HG02763 (cell line): ENCODE results near the gene FHDC1.

Experiments
- ATAC-seq: cut with Tn5 transposase; IDR thresholded peaks from one replicate; pipeline ENCODE4 v1.9.1; 2021; ENCODE audit warnings: mild to moderate bottlenecking, moderate library complexity; ENCODE audit not compliant: unreplicated experiment

The FHDC1 gene

DNA sequence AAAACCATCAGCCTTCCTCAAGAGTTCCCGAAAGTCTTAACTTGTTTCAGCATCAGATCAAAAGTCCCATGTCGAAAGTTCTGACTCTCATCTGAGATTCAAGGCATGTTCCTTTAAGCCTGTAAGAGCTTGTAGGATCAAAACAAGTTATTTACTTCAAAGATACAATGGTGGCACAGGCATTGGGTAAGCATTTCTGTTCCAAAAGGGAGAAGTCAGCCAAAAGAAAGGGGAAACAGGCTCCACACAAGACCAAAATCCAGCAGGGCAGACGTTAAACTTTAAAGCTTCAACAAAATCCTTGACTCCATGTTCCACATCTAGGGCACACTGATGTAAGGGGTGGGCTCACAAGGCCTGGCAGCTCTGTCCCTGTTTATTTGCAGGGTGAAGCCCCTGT, 91.7 kb downstream of the FHDC1 start:
- ATAC-seq, result no peak

DNA sequence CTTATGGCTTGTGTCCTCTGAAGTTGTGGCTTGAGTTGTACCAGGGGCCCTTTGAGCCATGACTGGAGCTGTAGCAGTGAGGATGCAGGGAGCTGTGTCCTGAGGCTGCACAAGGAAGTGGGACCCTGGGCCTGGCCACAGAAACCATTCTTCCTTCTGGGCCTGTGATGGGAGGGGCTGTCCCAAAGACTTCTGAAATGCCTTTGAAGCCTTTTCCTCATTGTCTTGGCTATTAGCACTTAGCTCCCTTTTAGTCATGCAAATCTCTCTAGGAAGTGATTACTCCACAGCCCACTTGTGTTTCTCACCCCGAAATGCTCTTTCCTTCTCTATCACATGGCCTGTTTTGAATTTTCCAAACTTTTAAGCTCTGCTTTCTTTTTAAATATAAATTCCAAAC, 92.4 kb downstream of the FHDC1 start:
- ATAC-seq, result no peak
